Fibroblast of lung (primary cell): ENCODE measurements around the gene ZNF385B. TPM values are rescaled to one million over a fixed set of nuclear protein-coding genes. Genes with fewer than 3 reads are reported as not detected.
A peak's percentile ranks its signal among the peaks of the same experiment; 100 is the strongest.

ENCODE experiments used
- DNase-seq, 2 donors: peaks; one replicate each; pipeline versions ENCODE4 v3.0.0 to v3.0.0-alpha.2; 2010; ENCODE audit warnings: low read depth in 2 of 2
- H2AFZ ChIP-seq: 2 replicates; pipeline ENCODE4 v1.5.1; 2012; ENCODE audit warnings: low read length, control low read depth, inconsistent platforms
- H3K27ac ChIP-seq: 2 replicates; pipeline ENCODE4 v1.5.1; 2011; ENCODE audit warnings: low read length, control low read depth; ENCODE audit not compliant: insufficient read depth
- H3K27me3 ChIP-seq: 2 replicates; pipeline ENCODE4 v1.5.1; 2011; ENCODE audit warnings: mild to moderate bottlenecking, low read length; ENCODE audit not compliant: control insufficient read depth, insufficient read depth
- H3K36me3 ChIP-seq: 2 replicates; pipeline ENCODE4 v1.5.1; 2011; ENCODE audit warnings: low read length; ENCODE audit not compliant: control insufficient read depth, insufficient read depth
- H3K4me1 ChIP-seq: 2 replicates; pipeline ENCODE4 v1.5.1; 2011; ENCODE audit warnings: low read length; ENCODE audit not compliant: control insufficient read depth, insufficient read depth; ENCODE audit errors: extremely low read depth
- H3K4me2 ChIP-seq: 2 replicates; pipeline ENCODE4 v1.5.1; 2011; ENCODE audit warnings: low read length, control low read depth; ENCODE audit not compliant: insufficient read depth; ENCODE audit errors: extremely low read depth
- H3K4me3 ChIP-seq, 4 experiments: fragments of 200-600 bp in 1 of 4; sonication (generic) in 1 of 4; replicated peaks in 1 of 4; 2 replicates each; pipeline ENCODE4 v1.5.1; 2011 to 2016; ENCODE audit warnings: low read length in 4 of 4, low read depth in 3 of 4, mild to moderate bottlenecking in 3 of 4, control low read depth in 2 of 4, inconsistent platforms in 1 of 4, mixed read lengths in 1 of 4; ENCODE audit not compliant: insufficient read depth in 1 of 4; ENCODE audit errors: control extremely low read depth in 1 of 4
- H3K79me2 ChIP-seq: 2 replicates; pipeline ENCODE4 v1.5.1; 2012; ENCODE audit warnings: mild to moderate bottlenecking, low read length, inconsistent platforms; ENCODE audit not compliant: control insufficient read depth, insufficient read depth
- H3K9ac ChIP-seq: 2 replicates; pipeline ENCODE4 v1.5.1; 2011; ENCODE audit warnings: mild to moderate bottlenecking, low read length, control low read depth; ENCODE audit not compliant: insufficient read depth
- H3K9me3 ChIP-seq: 2 replicates; pipeline ENCODE4 v1.5.1; 2012; ENCODE audit warnings: low read depth, low read length; ENCODE audit not compliant: control insufficient read depth, insufficient read depth
- H4K20me1 ChIP-seq: 2 replicates; pipeline ENCODE4 v1.5.1; 2011; ENCODE audit warnings: low read length; ENCODE audit not compliant: control insufficient read depth, insufficient read depth; ENCODE audit errors: extremely low read depth
- EZH2 ChIP-seq: IDR thresholded peaks from 2 replicates; pipeline ENCODE4 v1.5.1; 2012; ENCODE audit warnings: low read length, control low read depth, mild to moderate bottlenecking; ENCODE audit errors: missing control alignments
- polyA plus RNA-seq, 2 donors: library from polyadenylated mRNA; depleted of rRNA in 1 of 2; stranded (reverse) in 1 of 2; unstranded in 1 of 2; fragments of >200 nt; gene quantifications; 2 replicates each; pipeline ENCODE4 v1.2.1, GENCODE V29; 2011 to 2012; ENCODE audit warnings: missing spikeins in 1 of 2
- total RNA-seq: library from RNA; depleted of rRNA; stranded (reverse); fragments of >200 nt; gene quantifications from 2 replicates; pipeline ENCODE4 v1.2.1, GENCODE V29; 2014
- TF ChIP-seq, protein P1 (sequence below), 2 donors: IDR thresholded peaks in 1 of 2; conservative IDR thresholded peaks in 1 of 2; 1 replicate in 1 of 2; 2 replicates in 1 of 2; pipeline ENCODE4 v1.5.1; 2011 to 2012; ENCODE audit warnings: low read length in 2 of 2, control low read depth in 1 of 2, inconsistent platforms in 1 of 2, low read depth in 1 of 2, mild to moderate bottlenecking in 1 of 2

Gene ZNF385B
- total and polyA plus RNA-seq, 2 donors (not counting 1 experiment from before 2014, with no cell fraction given): 0.06 TPM; not detected in 1

DNA sequence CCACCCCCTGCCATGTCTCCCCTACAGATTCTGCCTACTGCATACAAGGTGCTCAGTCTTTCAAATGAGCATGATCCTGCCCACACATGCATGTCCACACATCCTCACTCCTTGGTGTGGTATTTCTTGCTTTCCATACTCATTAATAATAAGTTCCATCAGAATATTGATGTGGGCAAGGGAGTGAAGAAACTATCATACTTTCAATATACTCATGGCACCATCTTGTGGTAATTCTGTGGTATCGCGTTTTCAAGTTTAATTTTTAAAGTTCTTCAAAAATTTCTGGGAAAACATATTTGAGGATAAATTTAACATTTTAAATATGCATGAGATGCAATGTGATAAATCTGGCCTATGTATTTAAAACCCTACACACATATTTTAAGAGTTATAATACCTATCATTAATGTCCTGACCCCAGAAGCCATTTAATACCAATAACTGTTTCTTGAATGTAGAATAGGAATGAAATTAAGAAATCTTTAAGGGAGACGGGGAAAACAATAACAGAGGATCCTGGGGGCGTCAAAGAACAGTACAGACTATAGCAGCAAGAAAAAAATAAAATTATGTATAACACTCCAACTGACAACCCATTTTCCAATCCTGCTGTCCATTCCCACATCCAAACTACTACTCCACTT is 110.1 kb downstream of the ZNF385B start:
- Histone ChIP-seq H3K27ac (no peak overlapping the region), H3K79me2 (no peaks in the 10 kb centered on the region), H3K27me3 (no peaks in the 10 kb centered on the region), H3K4me2 (no peak overlapping the region), H3K4me1 (peaks cover 2% of the 10 kb centered on the region), H3K4me3 (no peak overlapping the region), H3K9ac (no peak overlapping the region), H3K36me3 (no peaks in the 10 kb centered on the region), H3K9me3 (no peaks in the 10 kb centered on the region), H2AFZ (no peak overlapping the region), H4K20me1 (no peaks in the 10 kb centered on the region)
- TF ChIP-seq, protein P1, sequence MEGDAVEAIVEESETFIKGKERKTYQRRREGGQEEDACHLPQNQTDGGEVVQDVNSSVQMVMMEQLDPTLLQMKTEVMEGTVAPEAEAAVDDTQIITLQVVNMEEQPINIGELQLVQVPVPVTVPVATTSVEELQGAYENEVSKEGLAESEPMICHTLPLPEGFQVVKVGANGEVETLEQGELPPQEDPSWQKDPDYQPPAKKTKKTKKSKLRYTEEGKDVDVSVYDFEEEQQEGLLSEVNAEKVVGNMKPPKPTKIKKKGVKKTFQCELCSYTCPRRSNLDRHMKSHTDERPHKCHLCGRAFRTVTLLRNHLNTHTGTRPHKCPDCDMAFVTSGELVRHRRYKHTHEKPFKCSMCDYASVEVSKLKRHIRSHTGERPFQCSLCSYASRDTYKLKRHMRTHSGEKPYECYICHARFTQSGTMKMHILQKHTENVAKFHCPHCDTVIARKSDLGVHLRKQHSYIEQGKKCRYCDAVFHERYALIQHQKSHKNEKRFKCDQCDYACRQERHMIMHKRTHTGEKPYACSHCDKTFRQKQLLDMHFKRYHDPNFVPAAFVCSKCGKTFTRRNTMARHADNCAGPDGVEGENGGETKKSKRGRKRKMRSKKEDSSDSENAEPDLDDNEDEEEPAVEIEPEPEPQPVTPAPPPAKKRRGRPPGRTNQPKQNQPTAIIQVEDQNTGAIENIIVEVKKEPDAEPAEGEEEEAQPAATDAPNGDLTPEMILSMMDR (conservative IDR thresholded peaks at IDR 0.05 in 1 of 2, IDR thresholded peaks at IDR 0.05 in 1 of 2; ENCODE audit: low read depth in 1 of 2, low read length in 2 of 2): peak; percentile 15 to 56
- no peak for TF ChIP-seq EZH2
- DNase-seq: peak; percentile 14 to 63

DNA sequence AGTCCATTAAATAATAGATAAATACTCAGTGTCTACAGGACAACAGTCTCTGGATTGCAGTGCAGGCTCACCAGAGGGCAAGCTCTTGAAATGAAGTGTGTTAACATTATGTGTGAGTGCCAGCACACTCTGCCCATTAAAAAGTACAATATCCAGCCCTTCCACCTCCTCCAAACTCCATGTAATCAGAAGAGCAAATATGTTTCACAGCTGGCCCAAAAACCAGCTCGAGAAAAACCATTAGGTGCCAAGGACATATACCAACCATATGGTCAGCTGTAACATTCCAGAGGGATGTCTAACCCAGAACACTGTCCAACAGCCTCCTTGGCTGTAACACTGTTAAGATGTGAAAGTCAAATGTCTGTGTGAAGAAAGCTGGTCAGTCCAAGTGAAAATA is 112.2 kb downstream of the ZNF385B start:
- Histone ChIP-seq H3K36me3 (no peaks in the 10 kb centered on the region), H3K79me2 (no peaks in the 10 kb centered on the region), H3K9me3 (no peaks in the 10 kb centered on the region), H3K4me1 (peaks cover 4% of the 10 kb centered on the region), H3K4me2 (no peak overlapping the region), H3K9ac (no peak overlapping the region), H3K27ac (no peak overlapping the region), H3K4me3 (no peak overlapping the region), H3K27me3 (no peaks in the 10 kb centered on the region), H4K20me1 (no peaks in the 10 kb centered on the region), H2AFZ (no peak overlapping the region)
- DNase-seq: peak; percentile 24 to 82
- TF ChIP-seq, protein P1 (conservative IDR thresholded peaks at IDR 0.05 in 1 of 2, IDR thresholded peaks at IDR 0.05 in 1 of 2; ENCODE audit: low read depth in 1 of 2, low read length in 2 of 2): no peak
- TF ChIP-seq EZH2: no peak

DNA sequence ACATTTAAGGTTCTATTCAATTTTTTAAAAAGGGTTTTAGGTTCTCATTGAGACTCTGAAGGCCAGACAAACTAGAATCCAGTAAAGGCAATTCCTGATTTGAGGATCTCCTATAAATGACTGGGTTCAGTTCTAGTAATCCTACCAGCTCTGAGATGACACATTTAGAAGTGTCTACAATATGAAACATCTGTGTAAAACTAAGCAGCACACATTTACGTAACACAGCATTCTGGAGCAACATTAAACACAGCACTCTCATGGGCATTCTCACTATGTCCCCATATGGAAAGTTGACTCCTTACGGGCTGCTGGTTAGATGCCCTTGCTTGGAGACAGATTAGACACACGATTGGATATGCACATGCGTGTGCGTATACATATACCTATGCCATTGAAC is 114.4 kb downstream of the ZNF385B start:
- H3K36me3 ChIP-seq: no peaks in the 10 kb centered on the region
- H2AFZ ChIP-seq: no peak overlapping the region
- TF ChIP-seq, protein P1 (conservative IDR thresholded peaks at IDR 0.05 in 1 of 2, IDR thresholded peaks at IDR 0.05 in 1 of 2; ENCODE audit: low read depth in 1 of 2, low read length in 2 of 2): no peak
- TF ChIP-seq EZH2: no peak
- peaks cover 4% of the 10 kb centered on the region for H3K4me1 ChIP-seq
- H3K27me3 ChIP-seq: no peaks in the 10 kb centered on the region
- H3K9ac ChIP-seq: no peak overlapping the region
- no peaks in the 10 kb centered on the region for H3K79me2 ChIP-seq
- H4K20me1 ChIP-seq: no peaks in the 10 kb centered on the region
- no peaks in the 10 kb centered on the region for H3K9me3 ChIP-seq
- H3K4me3 ChIP-seq: no peak overlapping the region
- H3K27ac ChIP-seq: no peak overlapping the region
- no peak overlapping the region for H3K4me2 ChIP-seq
- peak in 1 of 2 donors; percentile 88 for DNase-seq
